ENCODE data around the gene CYB5D1.
"Not testable (repeated sequence)": the region's sequence is repeated elsewhere in the genome, so short reads cannot be mapped to it uniquely, and the experiment has no call there.

Gene CYB5D1

GRCh38 chr17:7857713-7858521, at the start of gene CYB5D1:
Gene CYB5D1, plus strand, starts transcription at chr17:7858003. Its CDS starts 132 bp downstream, at chr17:7858135.
- peak; percentile 85 for DNase-seq (ENCODE audit: low spot score)

GRCh38 chr17:7809086-7809790, 48.6 kb upstream of the CYB5D1 start:
- no peak for DNase-seq (ENCODE audit: low spot score)

GRCh38 chr17:7809791-7810343, 47.9 kb upstream of the CYB5D1 start:
- DNase-seq (ENCODE audit: low spot score) = not testable (repeated sequence)

- DNase-seq (ENCODE audit: low spot score) = no peak
Observed at GRCh38 chr17:7811251-7811650, 46.6 kb upstream of the CYB5D1 start.

- no peak for DNase-seq (ENCODE audit: low spot score)
Observed at GRCh38 chr17:7814969-7815368, 42.8 kb upstream of the CYB5D1 start.

GRCh38 chr17:7816926-7817642, 40.7 kb upstream of the CYB5D1 start:
- DNase-seq (ENCODE audit: low spot score) = no peak

- DNase-seq (ENCODE audit: low spot score) = no peak
Observed at GRCh38 chr17:7817643-7817964, 40.2 kb upstream of the CYB5D1 start.

- DNase-seq (ENCODE audit: low spot score) = no peak
Observed at GRCh38 chr17:7818026-7818425, 39.8 kb upstream of the CYB5D1 start.

GRCh38 chr17:7818746-7819645, 38.8 kb upstream of the CYB5D1 start:
- no peak for DNase-seq (ENCODE audit: low spot score)

GRCh38 chr17:7820231-7820630, 37.6 kb upstream of the CYB5D1 start:
- DNase-seq (ENCODE audit: low spot score) = no peak

GRCh38 chr17:7822126-7822525, 35.7 kb upstream of the CYB5D1 start:
- DNase-seq (ENCODE audit: low spot score) = no peak

GRCh38 chr17:7823581-7824001, 34.2 kb upstream of the CYB5D1 start:
- DNase-seq (ENCODE audit: low spot score) = no peak

GRCh38 chr17:7824021-7824924, 33.5 kb upstream of the CYB5D1 start:
- no peak for DNase-seq (ENCODE audit: low spot score)

- DNase-seq (ENCODE audit: low spot score) = no peak
Observed at GRCh38 chr17:7825206-7825990, 32.4 kb upstream of the CYB5D1 start.

GRCh38 chr17:7830616-7831015, 27.2 kb upstream of the CYB5D1 start:
- no peak for DNase-seq (ENCODE audit: low spot score)

GRCh38 chr17:7831233-7831632, 26.6 kb upstream of the CYB5D1 start:
- DNase-seq (ENCODE audit: low spot score) = no peak

GRCh38 chr17:7832431-7832830, 25.4 kb upstream of the CYB5D1 start:
- no peak for DNase-seq (ENCODE audit: low spot score)

- no peak for DNase-seq (ENCODE audit: low spot score)
Observed at GRCh38 chr17:7833011-7833794, 24.6 kb upstream of the CYB5D1 start.

Data from AG20443 (cell line).